K562 (cell line): ENCODE measurements around the gene PRKCE.

Experiments
- ATF2 ChIP-seq: sonication (generic); formaldehyde crosslinking; IDR thresholded peaks from 2 replicates; pipeline ENCODE4 v1.8.1; 2022; ENCODE audit warnings: missing genetic modification reagents
- CBX3 ChIP-seq, 2 experiments: IDR thresholded peaks; 1 replicate in 1 of 2; 2 replicates in 1 of 2; pipeline ENCODE4 v1.6.1; 2012; ENCODE audit warnings: inconsistent platforms in 2 of 2, low read length in 2 of 2, borderline replicate concordance in 1 of 2, control low read depth in 1 of 2
- CTCFL ChIP-seq: IDR thresholded peaks from 2 replicates; pipeline ENCODE4 v1.6.1; 2011; ENCODE audit warnings: borderline replicate concordance, low read depth, mild to moderate bottlenecking, moderate library complexity, low read length; ENCODE audit not compliant: insufficient read depth, poor library complexity, severe bottlenecking
- ELK1 ChIP-seq: sonication (generic); formaldehyde crosslinking; IDR thresholded peaks from 2 replicates; pipeline ENCODE4 v1.8.1; 2022; ENCODE audit warnings: missing genetic modification reagents
- HSF4 ChIP-seq: fragments of 250-450 bp; sonication (Bioruptor Pico); IDR thresholded peaks from 2 replicates; pipeline ENCODE4 v2.1.2; 2022; ENCODE audit warnings: mild to moderate bottlenecking, moderate library complexity, borderline replicate concordance
- MTA2 ChIP-seq: fragments of 450-650 bp; IDR thresholded peaks from 2 replicates; pipeline ENCODE4 v1.6.1; 2016; ENCODE audit warnings: low read depth
- MYC ChIP-seq, 2 experiments: fragments of 250-450 bp in 1 of 2; sonication (Bioruptor Pico) in 1 of 2; IDR thresholded peaks; 2 replicates each; pipeline versions ENCODE4 v1.5.1 to v1.6.1; 2012 to 2021; ENCODE audit warnings: low read depth in 2 of 2, borderline replicate concordance in 1 of 2, improper control_type of control experiment in 1 of 2, low read length in 1 of 2, mild to moderate bottlenecking in 1 of 2, moderate library complexity in 1 of 2
- NR2C1 ChIP-seq, 2 experiments: fragments of 450-650 bp; IDR thresholded peaks; 2 replicates each; pipeline ENCODE4 v1.6.1; 2017; ENCODE audit warnings: mild to moderate bottlenecking in 2 of 2, antibody characterized with exemption in 1 of 2, inconsistent platforms in 1 of 2, missing compliant biosample characterization in 1 of 2, missing genetic modification characterization in 1 of 2
- POLR2A ChIP-seq: fragments of 450-650 bp; conservative IDR thresholded peaks from 2 replicates; pipeline ENCODE4 v1.6.1; 2016
- RCOR1 ChIP-seq, 2 experiments: IDR thresholded peaks; 2 replicates each; pipeline ENCODE4 v1.6.1; 2012; ENCODE audit warnings: low read depth in 2 of 2, low read length in 2 of 2, borderline replicate concordance in 1 of 2, improper control_type of control experiment in 1 of 2
- SREBF2 ChIP-seq: sonication (generic); formaldehyde crosslinking; IDR thresholded peaks from 2 replicates; pipeline ENCODE4 v1.4.0; 2020; ENCODE audit warnings: mild to moderate bottlenecking, missing genetic modification reagents
- TEAD4 ChIP-seq, 2 experiments: sonication (generic) in 1 of 2; formaldehyde crosslinking in 1 of 2; IDR thresholded peaks; 2 replicates each; pipeline versions ENCODE4 v1.6.1 to v1.8.0; 2012 to 2022; ENCODE audit warnings: borderline replicate concordance in 1 of 2, inconsistent platforms in 1 of 2, low read length in 1 of 2, mild to moderate bottlenecking in 1 of 2, missing genetic modification reagents in 1 of 2

- TF ChIP-seq MTA2 (no peak), CBX3 (IDR thresholded peaks at IDR 0.05; ENCODE audit: borderline replicate concordance in 1 of 2, low read length in 2 of 2) (no peak), ATF2 (no peak), POLR2A (no peak), ELK1 (CRISPR knock-in tag) (no peak), HSF4 (no peak), RCOR1 (IDR thresholded peaks at IDR 0.05; ENCODE audit: borderline replicate concordance in 1 of 2, low read depth in 2 of 2, low read length in 2 of 2) (no peak), CTCFL (no peak), TEAD4 (IDR thresholded peaks at IDR 0.05; ENCODE audit: low read length) (no peak), TEAD4 (CRISPR knock-in tag; IDR thresholded peaks at IDR 0.05; ENCODE audit: borderline replicate concordance) (no peak), MYC (IDR thresholded peaks at IDR 0.05; ENCODE audit: low read depth, low read length) (no peak), MYC (CRISPR knock-in tag; IDR thresholded peaks at IDR 0.05; ENCODE audit: borderline replicate concordance, low read depth) (no peak), SREBF2 (no peak), NR2C1 (IDR thresholded peaks at IDR 0.05) (no peak), NR2C1 (tag; IDR thresholded peaks at IDR 0.05) (no peak)
These were observed 450.2 kb downstream of the PRKCE start for GRCh38 chr2:46101557-46102220.
